Measurements from ENCODE around the gene PRKCH. TPM values are rescaled to one million over a fixed set of nuclear protein-coding genes. Genes with fewer than 3 reads are reported as not detected.

PRKCH gene
- total RNA-seq, 4 donors from 2014 or later = 49.5 to 147 (median 59.2) TPM

GRCh38 chr14:61510736-61511557 lies 189.6 kb downstream of the PRKCH start:
- WGBS = 72% methylated on average over 6 of the region's 6 CpGs

GRCh38 chr14:61511558-61511948 lies 190.2 kb downstream of the PRKCH start:
- WGBS = 33% methylated on average over 6 of the region's 6 CpGs
- H3K4me1 ChIP-seq = peaks cover 59% of the 10 kb centered on the region
- H3K27ac ChIP-seq = peak overlapping the region; percentile 59
- H3K4me3 ChIP-seq = no peak overlapping the region
- no peaks in the 10 kb centered on the region for H3K36me3 ChIP-seq
- H3K27me3 ChIP-seq = no peaks in the 10 kb centered on the region
- TF ChIP-seq POLR2AphosphoS5 (IDR thresholded peaks at IDR 0.05) = peak in 1 of 3 donors; percentile 36
- no peak for TF ChIP-seq EP300 (IDR thresholded peaks at IDR 0.05)
- H3K9me3 ChIP-seq = no peaks in the 10 kb centered on the region
- no peak for DNase-seq (ENCODE audit: low spot score in 2 of 2)

More at GRCh38 chr14:61510736-61511557, 189.6 kb downstream of the PRKCH start:
- no peaks in the 10 kb centered on the region for H3K27me3 ChIP-seq
- no peaks in the 10 kb centered on the region for H3K9me3 ChIP-seq
- H3K4me3 ChIP-seq = no peak overlapping the region
- H3K36me3 ChIP-seq = no peaks in the 10 kb centered on the region
- TF ChIP-seq POLR2A (IDR thresholded peaks at IDR 0.05) (no peak), POLR2AphosphoS5 (IDR thresholded peaks at IDR 0.05) (no peak), EP300 (IDR thresholded peaks at IDR 0.05) (no peak), CTCF (IDR thresholded peaks at IDR 0.05) (no peak)
- DNase-seq (ENCODE audit: low spot score in 2 of 2) = peak in 1 of 2 donors; percentile 61
- peak overlapping the region; percentile 59 for H3K27ac ChIP-seq
- peaks cover 53% of the 10 kb centered on the region for H3K4me1 ChIP-seq

GRCh38 chr14:61512026-61512834 lies 190.9 kb downstream of the PRKCH start:
- TF ChIP-seq POLR2AphosphoS5 (IDR thresholded peaks at IDR 0.05) (no peak), CTCF (IDR thresholded peaks at IDR 0.05) (no peak), EP300 (IDR thresholded peaks at IDR 0.05) (no peak), POLR2A (IDR thresholded peaks at IDR 0.05) (no peak)
- no peaks in the 10 kb centered on the region for H3K9me3 ChIP-seq
- peaks cover 66% of the 10 kb centered on the region for H3K4me1 ChIP-seq
- peak overlapping the region; percentile 59 for H3K27ac ChIP-seq
- no peaks in the 10 kb centered on the region for H3K36me3 ChIP-seq
- no peaks in the 10 kb centered on the region for H3K27me3 ChIP-seq
- no peak for DNase-seq (ENCODE audit: low spot score in 2 of 2)
- no peak overlapping the region for H3K4me3 ChIP-seq
- 56% methylated on average over 2 of the region's 2 CpGs for WGBS

GRCh38 chr14:61513986-61514830 lies 192.8 kb downstream of the PRKCH start:
- WGBS = 79% methylated on average over 10 of the region's 10 CpGs

More at GRCh38 chr14:61513986-61514830, 192.8 kb downstream of the PRKCH start:
- Histone ChIP-seq H3K9me3 (no peaks in the 10 kb centered on the region), H3K4me3 (no peak overlapping the region), H3K27ac (peak overlapping the region; percentile 55), H3K36me3 (no peaks in the 10 kb centered on the region), H3K27me3 (no peaks in the 10 kb centered on the region), H3K4me1 (peaks cover 79% of the 10 kb centered on the region)
- no peak for DNase-seq (ENCODE audit: low spot score in 2 of 2)
- TF ChIP-seq EP300 (IDR thresholded peaks at IDR 0.05) (no peak), CTCF (IDR thresholded peaks at IDR 0.05) (no peak), POLR2A (IDR thresholded peaks at IDR 0.05) (no peak), POLR2AphosphoS5 (IDR thresholded peaks at IDR 0.05) (no peak)
